Panc1 (cell line): Measurements from ENCODE around the gene TBCD.

Experiments used
- POLR2AphosphoS5 ChIP-seq: IDR thresholded peaks from 2 replicates; pipeline ENCODE4 v1.6.1; 2012; ENCODE audit warnings: mild to moderate bottlenecking, low read depth, low read length, moderate library complexity
- TF ChIP-seq, protein P1 (sequence below), 2 experiments: IDR thresholded peaks; 2 replicates each; pipeline ENCODE4 v1.6.1; 2011 to 2012; ENCODE audit warnings: low read depth in 2 of 2, control low read depth in 1 of 2, low read length in 1 of 2, mild to moderate bottlenecking in 1 of 2, moderate library complexity in 1 of 2; ENCODE audit not compliant: insufficient read depth in 1 of 2
- TF ChIP-seq, protein P2 (sequence below): fragments of 450-650 bp; IDR thresholded peaks from 2 replicates; pipeline ENCODE4 v1.5.1; 2017; ENCODE audit warnings: mild to moderate bottlenecking

DNA sequence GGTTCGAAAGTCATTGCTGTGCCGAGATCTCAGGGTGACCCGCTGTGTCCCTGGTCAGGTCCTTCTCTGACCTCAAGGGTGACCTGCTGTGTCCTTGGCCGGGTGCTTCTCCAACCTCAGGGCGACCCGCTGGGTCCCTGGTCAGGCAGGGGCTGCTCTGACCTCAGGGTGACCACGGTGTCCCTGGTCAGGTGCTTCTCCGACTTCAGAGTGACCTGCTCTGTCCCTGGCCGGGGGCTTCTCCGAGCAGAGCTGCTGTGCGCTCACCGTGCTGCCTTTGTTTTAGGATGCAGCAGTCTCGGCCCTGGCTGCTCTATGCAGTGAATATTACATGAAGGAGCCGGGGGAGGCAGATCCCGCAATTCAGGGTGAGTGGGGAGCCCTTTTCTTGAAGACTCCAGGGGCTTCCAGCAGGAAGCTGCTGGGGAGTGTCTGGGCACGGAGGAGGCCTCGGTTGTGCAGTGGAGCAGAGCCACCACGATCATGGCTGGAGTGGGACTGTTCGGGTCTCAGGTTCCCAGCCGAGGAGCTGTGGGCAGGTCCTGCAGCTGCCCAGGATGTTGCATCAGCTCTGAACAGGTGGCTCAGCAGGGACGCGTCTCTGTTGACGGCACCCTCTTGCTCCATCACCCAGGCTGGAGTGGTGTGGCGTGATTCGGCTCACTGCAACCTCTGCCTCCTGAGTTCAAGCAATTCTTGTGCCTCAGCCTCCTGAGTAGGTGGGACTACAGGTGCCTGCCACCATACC, 171.7 kb downstream of the TBCD start:
- TF ChIP-seq, protein P1, sequence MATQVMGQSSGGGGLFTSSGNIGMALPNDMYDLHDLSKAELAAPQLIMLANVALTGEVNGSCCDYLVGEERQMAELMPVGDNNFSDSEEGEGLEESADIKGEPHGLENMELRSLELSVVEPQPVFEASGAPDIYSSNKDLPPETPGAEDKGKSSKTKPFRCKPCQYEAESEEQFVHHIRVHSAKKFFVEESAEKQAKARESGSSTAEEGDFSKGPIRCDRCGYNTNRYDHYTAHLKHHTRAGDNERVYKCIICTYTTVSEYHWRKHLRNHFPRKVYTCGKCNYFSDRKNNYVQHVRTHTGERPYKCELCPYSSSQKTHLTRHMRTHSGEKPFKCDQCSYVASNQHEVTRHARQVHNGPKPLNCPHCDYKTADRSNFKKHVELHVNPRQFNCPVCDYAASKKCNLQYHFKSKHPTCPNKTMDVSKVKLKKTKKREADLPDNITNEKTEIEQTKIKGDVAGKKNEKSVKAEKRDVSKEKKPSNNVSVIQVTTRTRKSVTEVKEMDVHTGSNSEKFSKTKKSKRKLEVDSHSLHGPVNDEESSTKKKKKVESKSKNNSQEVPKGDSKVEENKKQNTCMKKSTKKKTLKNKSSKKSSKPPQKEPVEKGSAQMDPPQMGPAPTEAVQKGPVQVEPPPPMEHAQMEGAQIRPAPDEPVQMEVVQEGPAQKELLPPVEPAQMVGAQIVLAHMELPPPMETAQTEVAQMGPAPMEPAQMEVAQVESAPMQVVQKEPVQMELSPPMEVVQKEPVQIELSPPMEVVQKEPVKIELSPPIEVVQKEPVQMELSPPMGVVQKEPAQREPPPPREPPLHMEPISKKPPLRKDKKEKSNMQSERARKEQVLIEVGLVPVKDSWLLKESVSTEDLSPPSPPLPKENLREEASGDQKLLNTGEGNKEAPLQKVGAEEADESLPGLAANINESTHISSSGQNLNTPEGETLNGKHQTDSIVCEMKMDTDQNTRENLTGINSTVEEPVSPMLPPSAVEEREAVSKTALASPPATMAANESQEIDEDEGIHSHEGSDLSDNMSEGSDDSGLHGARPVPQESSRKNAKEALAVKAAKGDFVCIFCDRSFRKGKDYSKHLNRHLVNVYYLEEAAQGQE (IDR thresholded peaks at IDR 0.05; ENCODE audit: insufficient read depth in 1 of 2, low read depth in 2 of 2, low read length in 1 of 2), result no peak
- TF ChIP-seq, protein P2, sequence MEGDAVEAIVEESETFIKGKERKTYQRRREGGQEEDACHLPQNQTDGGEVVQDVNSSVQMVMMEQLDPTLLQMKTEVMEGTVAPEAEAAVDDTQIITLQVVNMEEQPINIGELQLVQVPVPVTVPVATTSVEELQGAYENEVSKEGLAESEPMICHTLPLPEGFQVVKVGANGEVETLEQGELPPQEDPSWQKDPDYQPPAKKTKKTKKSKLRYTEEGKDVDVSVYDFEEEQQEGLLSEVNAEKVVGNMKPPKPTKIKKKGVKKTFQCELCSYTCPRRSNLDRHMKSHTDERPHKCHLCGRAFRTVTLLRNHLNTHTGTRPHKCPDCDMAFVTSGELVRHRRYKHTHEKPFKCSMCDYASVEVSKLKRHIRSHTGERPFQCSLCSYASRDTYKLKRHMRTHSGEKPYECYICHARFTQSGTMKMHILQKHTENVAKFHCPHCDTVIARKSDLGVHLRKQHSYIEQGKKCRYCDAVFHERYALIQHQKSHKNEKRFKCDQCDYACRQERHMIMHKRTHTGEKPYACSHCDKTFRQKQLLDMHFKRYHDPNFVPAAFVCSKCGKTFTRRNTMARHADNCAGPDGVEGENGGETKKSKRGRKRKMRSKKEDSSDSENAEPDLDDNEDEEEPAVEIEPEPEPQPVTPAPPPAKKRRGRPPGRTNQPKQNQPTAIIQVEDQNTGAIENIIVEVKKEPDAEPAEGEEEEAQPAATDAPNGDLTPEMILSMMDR, result no peak
- TF ChIP-seq POLR2AphosphoS5, result no peak
